SK-N-SH (cell line): ENCODE measurements around the gene BTF3L4. TPM values are rescaled to one million over a fixed set of nuclear protein-coding genes. Genes with fewer than 3 reads are reported as not detected.

ENCODE experiments used
- CTCF ChIA-PET: fragments of 300-600, 350-600 bp; formaldehyde crosslinking; extraction: SDS; loops from one replicate; lab custom pipeline; 2021; lab: Yijun Ruan, JAX
- POLR2A ChIA-PET: fragments of 350-600 bp; sonication (Branson Sonifier 250); formaldehyde crosslinking; extraction: SDS; loops from one replicate; lab custom pipeline; 2020; ENCODE audit warnings: antibody characterized with exemption, inconsistent platforms; lab: Yijun Ruan, JAX
- DNase-seq: peaks from one replicate; pipeline ENCODE4 v3.0.0; 2012
- H2AFZ ChIP-seq: fragments of 200-600 bp; sonication (generic); 2 replicates; pipeline ENCODE4 v1.8.1; 2016; ENCODE audit warnings: antibody characterized with exemption, mild to moderate bottlenecking, low read depth
- H3F3A ChIP-seq: fragments of 200-600 bp; sonication (generic); replicated peaks from 2 replicates; pipeline ENCODE3; 2016; ENCODE audit warnings: antibody characterized with exemption, mild to moderate bottlenecking; ENCODE audit not compliant: insufficient read depth
- H3K27ac ChIP-seq, 2 experiments: fragments of 200-500 bp in 1 of 2; fragments of 200-600 bp in 1 of 2; sonication (Bioruptor generic) in 1 of 2; sonication (generic), shearing (Covaris generic) in 1 of 2; 2 replicates each; pipeline versions ENCODE4 v1.5.1 to v1.6.1; 2014 to 2016; ENCODE audit warnings: low read depth in 2 of 2, inconsistent platforms in 1 of 2, low read length in 1 of 2, mild to moderate bottlenecking in 1 of 2, mixed read lengths in 1 of 2
- H3K27me3 ChIP-seq: fragments of 200-600 bp; sonication (generic), shearing (Covaris generic); 2 replicates; pipeline ENCODE4 v1.6.1; 2016; ENCODE audit warnings: mixed run types; ENCODE audit not compliant: insufficient read depth
- H3K36me3 ChIP-seq, 2 experiments: fragments of 200-500 bp in 1 of 2; fragments of 200-600 bp in 1 of 2; sonication (Bioruptor generic) in 1 of 2; sonication (generic) in 1 of 2; replicated peaks in 1 of 2; 2 replicates each; pipeline versions ENCODE3 to v1.5.1; 2014 to 2016; ENCODE audit warnings: low read length in 1 of 2, mild to moderate bottlenecking in 1 of 2; ENCODE audit not compliant: insufficient read depth in 2 of 2, control insufficient read depth in 1 of 2
- H3K4me1 ChIP-seq, 2 experiments: fragments of 200-500 bp in 1 of 2; fragments of 200-600 bp in 1 of 2; sonication (Bioruptor generic) in 1 of 2; sonication (generic), shearing (Covaris generic) in 1 of 2; 2 replicates each; pipeline versions ENCODE4 v1.5.1 to v1.6.1; 2014 to 2016; ENCODE audit warnings: low read depth in 1 of 2, low read length in 1 of 2, mixed run types in 1 of 2; ENCODE audit not compliant: insufficient read depth in 2 of 2, control insufficient read depth in 1 of 2
- H3K4me2 ChIP-seq: fragments of 200-600 bp; sonication (generic), shearing (Covaris generic); 2 replicates; pipeline ENCODE4 v1.6.1; 2017; ENCODE audit warnings: mixed run types
- H3K4me3 ChIP-seq, 2 experiments: fragments of 200-500 bp in 1 of 2; fragments of 200-600 bp in 1 of 2; sonication (Bioruptor generic) in 1 of 2; sonication (generic), shearing (Covaris generic) in 1 of 2; 2 replicates each; pipeline versions ENCODE4 v1.5.1 to v1.8.1; 2014 to 2016; ENCODE audit warnings: low read depth in 2 of 2, inconsistent platforms in 1 of 2, low read length in 1 of 2, mild to moderate bottlenecking in 1 of 2, mixed read lengths in 1 of 2, moderate library complexity in 1 of 2
- H3K79me2 ChIP-seq: fragments of 200-600 bp; sonication (generic); 2 replicates; pipeline ENCODE4 v1.8.1; 2017; ENCODE audit warnings: mild to moderate bottlenecking; ENCODE audit not compliant: insufficient read depth
- H3K9ac ChIP-seq: fragments of 200-600 bp; sonication (generic); 2 replicates; pipeline ENCODE4 v1.6.1; 2017; ENCODE audit warnings: mixed run types
- H3K9me2 ChIP-seq: fragments of 200-600 bp; sonication (generic); 2 replicates; pipeline ENCODE4 v1.6.1; 2017; ENCODE audit warnings: mixed run types
- H3K9me3 ChIP-seq: fragments of 200-600 bp; sonication (generic); 2 replicates; pipeline ENCODE4 v1.6.1; 2017; ENCODE audit warnings: mixed run types, mild to moderate bottlenecking, moderate library complexity
- H4K20me1 ChIP-seq: fragments of 200-600 bp; sonication (generic); 2 replicates; pipeline ENCODE4 v1.6.1; 2017; ENCODE audit warnings: mild to moderate bottlenecking, mixed run types; ENCODE audit not compliant: insufficient read depth
- CHD2 ChIP-seq: fragments of 150-350 bp; IDR thresholded peaks from 2 replicates; pipeline ENCODE4 v1.6.1; 2018; ENCODE audit warnings: low read length; ENCODE audit not compliant: partially characterized antibody
- CTCF ChIP-seq: fragments of 200-600 bp; sonication (generic); IDR thresholded peaks from 2 replicates; pipeline ENCODE4 v1.6.1; 2017; ENCODE audit warnings: antibody characterized with exemption, mild to moderate bottlenecking, moderate library complexity
- EP300 ChIP-seq, 2 experiments: IDR thresholded peaks; 2 replicates each; pipeline versions ENCODE4 v1.4.0 to v1.6.1; 2012; ENCODE audit warnings: borderline replicate concordance in 1 of 2, low read depth in 1 of 2, low read length in 1 of 2
- EZH2phosphoT487 ChIP-seq: fragments of 200-600 bp; sonication (generic); IDR thresholded peaks from 2 replicates; pipeline ENCODE4 v1.6.1; 2017; ENCODE audit warnings: low read depth, mixed run types, mild to moderate bottlenecking, antibody characterized with exemption, moderate library complexity, borderline replicate concordance
- FOSL2 ChIP-seq: IDR thresholded peaks from 2 replicates; pipeline ENCODE4 v1.4.0; 2012; ENCODE audit warnings: low read depth, mild to moderate bottlenecking, moderate library complexity, borderline replicate concordance
- GABPA ChIP-seq: IDR thresholded peaks from 2 replicates; pipeline ENCODE4 v1.4.0; 2012; ENCODE audit warnings: low read depth, mild to moderate bottlenecking
- JUND ChIP-seq: IDR thresholded peaks from 2 replicates; pipeline ENCODE4 v1.4.0; 2012
- MAX ChIP-seq: IDR thresholded peaks from 2 replicates; pipeline ENCODE4 v1.4.0; 2012; ENCODE audit warnings: low read depth
- SMC3 ChIP-seq: IDR thresholded peaks from 2 replicates; pipeline ENCODE4 v1.6.1; 2012; ENCODE audit warnings: low read depth, low read length, improper control_type of control experiment
- TEAD4 ChIP-seq: IDR thresholded peaks from 2 replicates; pipeline ENCODE4 v1.4.0; 2012; ENCODE audit warnings: mild to moderate bottlenecking, borderline replicate concordance; ENCODE audit not compliant: insufficient read depth
- USF1 ChIP-seq: IDR thresholded peaks from 2 replicates; pipeline ENCODE4 v1.4.0; 2012; ENCODE audit warnings: low read depth, borderline replicate concordance
- USF2 ChIP-seq: fragments of 150-350 bp; IDR thresholded peaks from 2 replicates; pipeline ENCODE4 v1.6.1; 2017; ENCODE audit warnings: antibody characterized with exemption, low read length, low read depth, borderline replicate concordance
- WGBS: methylation state at CpG from one replicate; pipeline ENCODE4 v1.1.6; 2017; ENCODE audit warnings: low lambda C conversion rate; 5-methylcytosine and 5-hydroxymethylcytosine counted together
- polyA plus RNA-seq, 3 experiments: library from polyadenylated mRNA; depleted of rRNA; stranded (reverse); fragments of >200 nt; gene quantifications; 2 replicates each; pipeline ENCODE4 v1.2.3, GENCODE V29; 2012

Gene BTF3L4
- polyA plus RNA-seq, 1 of the 3 experiments (the other 2 are of a cell fraction), result 26.1 TPM

- TF ChIP-seq FOSL2 (no peak), USF1 (no peak)
- TF ChIP-seq, all 33 proteins: peak for 0
Measured at GRCh38 chr1:52112489-52112888, 56.4 kb downstream of the BTF3L4 start (continued).

- Histone ChIP-seq H3K36me3 (no peaks in the 10 kb centered on the region), H3K4me1 (no peaks in the 10 kb centered on the region), H3K4me2 (no peak overlapping the region), H2AFZ (no peak overlapping the region), H3K27me3 (no peaks in the 10 kb centered on the region), H3K9me2 (no peaks in the 10 kb centered on the region), H3K79me2 (no peaks in the 10 kb centered on the region), H3F3A (no peaks in the 10 kb centered on the region), H3K27ac (no peak overlapping the region), H3K9ac (no peak overlapping the region), H3K4me3 (no peak overlapping the region), H4K20me1 (no peaks in the 10 kb centered on the region), H3K9me3 (no peaks in the 10 kb centered on the region)
- WGBS, result 82% methylated on average over 12 of the region's 12 CpGs
- POLR2A ChIA-PET, result no interaction called here
- no peak for DNase-seq
- CTCF ChIA-PET, result interaction anchor here (1.3 to 1.7 kb wide), 3 partner anchors 8 to 229 kb away, joined by 4 to 6 read pairs (median 4); no protein-coding TSS in a partner anchor
- no peak for TF ChIP-seq SMC3
- no peak for TF ChIP-seq EZH2phosphoT487
- TF ChIP-seq TEAD4, result no peak
- no peak for TF ChIP-seq CHD2
- no peak for TF ChIP-seq USF2
- no peak for TF ChIP-seq JUND
- TF ChIP-seq CTCF, result no peak
- no peak for TF ChIP-seq EP300 (IDR thresholded peaks at IDR 0.05; ENCODE audit: borderline replicate concordance in 1 of 2, low read depth in 1 of 2, low read length in 1 of 2)
- TF ChIP-seq GABPA, result no peak
- TF ChIP-seq MAX, result no peak
- TF ChIP-seq, all 33 proteins: peak for 0
Measured at GRCh38 chr1:52119301-52120079, 63.4 kb downstream of the BTF3L4 start.
